NCI-H1930 (cell line): ENCODE results near the gene KLHL10.
A peak's percentile ranks its signal among the peaks of the same experiment; 100 is the strongest.

Source experiments
- DNase-seq, 2 experiments: peaks; one replicate each; lab custom pipeline; 2025; lab: John Stamatoyannopoulos, UW

Gene KLHL10

GRCh38 chr17:41837761-41838538 lies at the start of gene KLHL10:
KLHL10 (plus strand) TSS chr17:41837825; CDS start chr17:41837933, 108 bp downstream.
- DNase-seq = no peak

- no peak for DNase-seq
Measured at GRCh38 chr17:41792845-41793783, 44.5 kb upstream of the KLHL10 start.

DNA sequence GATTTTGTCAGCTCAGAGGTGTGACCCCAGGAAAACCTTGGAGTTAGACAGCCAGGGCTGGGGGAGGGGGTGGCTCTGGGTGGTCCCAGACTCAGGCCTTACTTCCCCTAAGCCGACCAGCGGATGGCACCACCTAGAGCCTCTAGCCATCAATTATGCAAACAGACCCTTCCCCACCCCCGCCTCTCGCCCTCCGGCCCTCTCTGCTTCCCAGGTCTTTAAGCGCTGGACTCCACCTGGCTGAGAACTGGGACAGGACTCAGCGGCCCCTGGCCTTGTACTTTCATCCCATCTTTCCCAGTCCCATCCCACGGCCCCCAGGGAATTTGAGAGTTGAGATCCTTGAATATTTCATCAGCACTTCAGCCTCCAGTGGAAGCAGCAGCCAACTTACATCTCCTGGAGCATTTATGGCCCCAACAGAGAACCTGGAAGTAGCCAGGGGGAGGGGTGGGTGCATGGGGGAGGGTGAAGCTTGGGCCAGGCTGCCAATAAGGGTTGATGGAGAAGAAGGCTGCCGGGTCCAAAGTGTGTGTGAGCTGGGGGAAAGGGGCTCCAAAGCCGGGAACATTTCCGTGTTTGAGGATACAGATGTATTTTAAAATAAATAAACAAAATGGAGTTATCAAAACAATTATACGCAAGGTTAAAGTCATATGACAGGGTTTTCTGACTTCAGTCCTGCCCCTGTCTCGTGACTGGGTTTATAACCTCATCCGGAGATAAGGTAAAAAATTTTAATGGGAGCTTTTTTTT lies 43.7 kb upstream of the KLHL10 start:
- DNase-seq = no peak

DNA sequence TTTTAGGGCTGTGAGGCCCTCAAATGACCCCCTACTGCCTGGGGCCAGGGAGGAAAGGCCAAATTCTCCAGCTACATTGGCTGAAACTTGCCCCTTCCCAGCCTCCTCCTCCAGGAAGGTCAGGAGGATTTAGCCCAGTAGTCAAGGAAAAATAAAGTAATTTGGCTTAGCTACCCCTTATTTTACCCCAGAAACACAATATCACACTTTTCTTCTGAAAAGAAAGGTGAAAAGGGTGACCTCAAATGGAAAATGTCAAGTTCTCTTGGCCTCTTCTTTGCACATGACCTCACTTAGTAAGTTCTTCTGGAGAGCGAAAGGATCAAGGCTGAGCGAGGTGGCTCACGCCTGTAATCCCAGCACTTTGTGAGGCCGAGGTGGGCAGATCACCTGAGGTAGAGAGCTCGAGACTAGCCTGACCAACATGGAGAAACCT lies 43.1 kb upstream of the KLHL10 start:
- no peak for DNase-seq

DNA sequence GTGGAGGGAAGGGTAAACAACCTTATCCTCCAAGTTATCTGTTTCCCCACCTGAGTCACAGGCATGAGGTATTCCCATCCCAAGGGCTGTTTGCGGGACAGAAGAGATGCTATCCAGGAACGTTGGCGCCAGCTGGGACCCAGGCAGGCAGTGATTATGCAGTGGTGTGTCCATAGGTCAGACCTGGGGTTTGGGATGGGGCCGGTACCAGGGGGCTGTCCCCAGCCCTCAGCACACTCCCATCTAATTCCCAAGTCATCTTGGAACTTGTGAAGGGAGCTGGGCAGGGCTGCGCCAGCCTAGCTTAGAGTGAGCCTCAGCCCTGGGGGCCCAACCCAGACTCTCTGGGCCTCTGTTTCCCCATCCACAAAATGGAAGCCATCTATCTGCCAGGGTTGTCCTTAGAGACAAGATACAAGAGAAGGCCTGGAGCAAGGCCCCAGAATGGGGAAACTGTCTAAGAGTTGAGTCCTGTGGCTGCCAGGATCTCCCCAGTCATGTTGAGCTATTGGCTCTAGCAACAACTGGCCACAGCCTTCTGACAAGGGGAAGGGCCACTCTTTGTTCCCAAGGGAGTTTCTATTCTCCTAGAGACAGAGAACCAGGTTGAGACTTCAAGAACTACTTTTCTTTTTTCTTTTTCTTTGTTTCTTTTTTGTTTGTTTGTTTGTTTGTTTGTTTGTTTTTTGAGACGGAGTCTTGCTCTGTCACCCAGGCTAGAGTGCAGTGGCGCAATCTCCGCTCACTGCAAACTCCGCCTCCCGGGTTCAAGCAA lies 41.3 kb upstream of the KLHL10 start:
- no peak for DNase-seq

GRCh38 chr17:41797377-41797776 lies 40.2 kb upstream of the KLHL10 start:
- DNase-seq = no peak

DNA sequence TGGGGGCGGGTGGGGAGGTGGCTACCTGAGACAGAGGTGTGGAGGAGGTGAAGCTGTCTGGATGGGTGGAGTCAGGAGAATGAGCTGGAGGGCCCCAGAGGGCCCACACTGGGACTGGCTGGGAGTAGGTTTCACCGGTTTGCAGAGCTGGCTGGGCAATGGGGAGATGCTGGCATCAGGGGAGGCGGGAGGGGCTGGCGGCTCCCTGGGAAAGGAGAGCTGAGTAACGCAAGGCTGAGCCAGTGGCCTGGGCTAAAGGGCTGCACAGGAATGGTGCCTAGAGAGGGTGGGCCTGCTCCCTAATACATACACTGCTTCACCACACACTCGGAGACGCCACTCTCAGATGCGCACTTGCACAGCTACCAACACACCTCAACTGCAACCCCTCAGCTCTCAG lies 38.3 kb upstream of the KLHL10 start:
- DNase-seq = no peak

DNA sequence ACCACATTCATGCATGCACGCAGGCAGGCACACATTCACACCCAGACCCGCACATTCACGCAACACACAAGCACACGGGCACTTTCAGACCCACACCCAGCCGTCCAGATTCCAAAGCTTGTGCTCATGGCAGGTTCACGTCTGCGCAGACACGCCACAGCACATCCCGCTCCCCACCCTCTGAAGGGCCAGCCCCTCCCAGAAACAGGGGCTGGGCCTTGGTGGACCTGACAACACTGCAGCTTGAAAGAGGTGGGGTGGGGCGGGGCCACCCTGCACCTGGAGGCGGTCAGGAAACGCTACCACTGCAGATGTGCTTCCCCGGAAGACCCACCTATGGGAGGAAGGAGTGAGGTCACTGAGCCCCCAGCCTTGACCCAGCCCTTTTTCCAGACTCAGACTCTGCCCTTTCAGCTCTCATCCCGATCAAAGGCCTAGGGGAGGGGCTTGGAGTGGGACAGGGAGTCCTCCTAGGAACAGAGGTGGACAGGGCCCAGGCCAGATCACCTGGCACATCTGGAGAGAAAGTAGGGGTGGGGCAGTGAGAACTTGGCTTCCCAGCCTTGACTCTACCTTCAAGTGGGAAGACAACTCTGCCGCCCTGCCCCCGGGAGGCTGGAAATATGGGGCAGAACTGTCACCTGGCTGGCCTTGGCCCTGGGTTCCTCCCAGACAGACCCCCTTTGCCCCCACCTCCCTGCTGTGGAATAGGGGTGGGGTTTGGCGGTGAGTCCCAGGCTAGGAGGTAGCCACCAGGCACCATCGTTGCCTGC lies 36.8 kb upstream of the KLHL10 start:
- DNase-seq = no peak

- DNase-seq = peak; percentile 18 to 58
Measured at GRCh38 chr17:41801374-41802271, 36.0 kb upstream of the KLHL10 start.

- no peak for DNase-seq
Measured at GRCh38 chr17:41803049-41804020, 34.3 kb upstream of the KLHL10 start.

DNA sequence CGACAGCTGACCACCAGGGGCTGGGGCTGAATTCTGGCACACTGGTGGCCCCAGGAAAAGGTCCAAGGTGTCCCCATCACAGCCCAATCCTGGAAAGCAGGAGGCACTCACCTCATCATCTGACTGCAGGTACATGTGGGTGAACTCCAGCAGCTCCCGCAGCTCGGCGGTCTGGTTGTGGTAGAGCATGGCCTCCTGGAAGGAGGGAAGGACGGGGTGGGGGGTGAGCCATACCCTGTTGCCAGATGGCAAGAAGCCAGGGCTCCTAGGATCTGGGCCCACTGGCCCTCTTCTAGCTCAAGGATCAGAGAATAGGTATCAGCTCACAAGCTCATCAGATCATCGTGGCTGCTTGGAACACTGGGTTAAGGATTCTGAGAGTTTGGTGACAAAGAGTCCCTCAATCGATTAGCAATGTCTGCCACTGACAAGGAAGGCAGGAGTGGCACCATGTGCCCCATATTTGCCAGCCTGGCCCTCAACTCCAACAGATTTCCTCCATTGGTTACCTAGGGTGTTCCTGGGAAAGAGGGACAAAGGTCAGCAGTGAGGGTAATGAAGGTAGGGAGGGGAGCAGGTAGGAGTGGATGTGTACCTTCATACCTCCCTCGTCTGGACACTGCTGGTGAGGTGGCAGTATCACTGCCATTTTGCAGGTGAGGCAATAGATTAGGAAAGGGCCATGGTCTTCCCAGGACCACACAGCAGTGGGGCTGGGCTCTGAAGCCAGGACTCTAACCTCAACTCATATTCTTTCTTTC lies 30.8 kb upstream of the KLHL10 start:
- no peak for DNase-seq

GRCh38 chr17:41810659-41811548 lies 26.7 kb upstream of the KLHL10 start:
- DNase-seq = no peak

DNA sequence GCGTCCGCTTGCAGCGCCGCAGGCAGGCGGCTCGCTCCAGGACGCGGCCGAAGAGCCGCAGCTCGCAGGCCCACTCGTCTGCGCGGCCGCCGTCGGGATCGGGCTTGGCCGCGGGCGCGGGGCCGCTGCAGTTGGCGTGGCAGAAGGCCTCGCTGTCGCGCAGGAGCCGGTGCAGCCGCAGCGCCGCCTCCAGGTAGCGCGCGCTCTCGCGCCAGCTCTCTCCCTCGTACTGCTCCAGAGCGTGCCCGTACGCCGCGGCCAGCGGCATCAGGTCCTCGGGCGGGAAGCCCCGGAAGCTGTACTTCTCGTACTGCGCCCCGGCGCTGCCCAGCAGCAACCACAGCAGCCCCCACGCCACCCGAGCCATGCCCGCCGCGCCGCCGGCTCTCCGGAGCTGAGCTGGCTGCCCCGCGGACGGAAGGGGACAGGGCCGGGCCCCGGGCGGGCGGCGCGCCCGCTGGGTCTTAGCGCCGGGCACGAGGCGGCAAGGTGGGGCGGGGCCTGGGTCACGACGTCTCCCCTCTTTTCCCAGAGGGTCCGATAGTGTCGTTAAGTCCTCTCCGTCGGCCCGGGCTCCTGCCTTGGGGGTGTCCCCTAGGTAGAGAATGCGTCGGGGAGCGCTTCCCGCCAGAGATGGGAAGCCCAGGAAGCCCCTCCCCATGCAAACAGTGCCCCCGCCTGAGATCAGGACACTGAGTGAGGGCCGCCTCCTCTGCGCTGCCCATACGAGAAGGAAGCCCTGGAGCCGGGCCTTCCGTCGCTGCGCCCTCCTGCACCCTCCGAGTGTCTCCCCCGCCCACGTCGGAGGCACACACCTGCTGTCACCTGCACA lies 25.9 kb upstream of the KLHL10 start, which contains the start of gene P3H4:
Gene P3H4, minus strand, starts transcription at position 401 of the 832 bp plus-strand sequence. Its CDS starts 34 bp downstream, at position 367.
- DNase-seq = peak; percentile 56 to 76

DNA sequence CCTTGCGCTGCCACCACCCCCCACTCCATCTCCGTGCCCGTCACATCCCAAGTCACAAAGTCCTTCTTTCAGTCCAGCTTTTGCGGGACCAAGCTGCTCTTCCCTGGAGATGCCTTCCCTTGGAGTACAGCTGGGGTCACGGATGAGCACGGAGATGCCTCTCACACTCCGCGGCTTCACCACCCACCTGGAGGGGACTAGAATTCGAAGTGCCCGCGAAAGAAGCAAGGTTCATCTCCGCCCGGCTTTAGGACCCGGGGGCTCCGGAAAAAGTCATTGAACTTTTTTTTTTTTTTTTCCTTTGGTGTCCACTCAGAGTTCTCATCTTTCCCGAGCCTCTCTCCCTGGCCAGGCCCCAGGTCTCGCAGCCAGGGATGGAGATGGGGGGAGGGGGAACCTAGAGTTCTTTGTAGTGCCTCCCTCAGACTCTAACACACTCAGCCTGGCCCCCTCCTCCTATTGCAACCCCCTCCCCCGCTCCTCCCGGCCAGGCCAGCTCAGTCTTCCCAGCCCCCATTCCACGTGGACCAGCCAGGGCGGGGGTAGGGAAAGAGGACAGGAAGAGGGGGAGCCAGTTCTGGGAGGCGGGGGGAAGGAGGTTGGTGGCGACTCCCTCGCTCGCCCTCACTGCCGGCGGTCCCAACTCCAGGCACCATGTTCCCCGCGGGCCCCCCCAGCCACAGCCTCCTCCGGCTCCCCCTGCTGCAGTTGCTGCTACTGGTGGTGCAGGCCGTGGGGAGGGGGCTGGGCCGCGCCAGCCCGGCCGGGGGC lies 25.1 kb upstream of the KLHL10 start, which contains the start of gene FKBP10:
Gene FKBP10, plus strand, starts transcription at position 624 of the 771 bp plus-strand sequence. Its CDS starts 31 bp downstream, at position 655.
- DNase-seq = peak in 1 of 2 experiments; percentile 37
